HG03442 (cell line): Measurements from ENCODE around the gene GCNT1.
A peak's percentile ranks its signal among the peaks of the same experiment; 100 is the strongest.
"Not testable (repeated sequence)": the region's sequence is repeated elsewhere in the genome, so short reads cannot be mapped to it uniquely, and the experiment has no call there.

Experiments used
- ATAC-seq: cut with Tn5 transposase; IDR thresholded peaks from one replicate; pipeline ENCODE4 v1.9.1; 2021; ENCODE audit warnings: mild to moderate bottlenecking, moderate library complexity; ENCODE audit not compliant: unreplicated experiment

GCNT1 gene

DNA sequence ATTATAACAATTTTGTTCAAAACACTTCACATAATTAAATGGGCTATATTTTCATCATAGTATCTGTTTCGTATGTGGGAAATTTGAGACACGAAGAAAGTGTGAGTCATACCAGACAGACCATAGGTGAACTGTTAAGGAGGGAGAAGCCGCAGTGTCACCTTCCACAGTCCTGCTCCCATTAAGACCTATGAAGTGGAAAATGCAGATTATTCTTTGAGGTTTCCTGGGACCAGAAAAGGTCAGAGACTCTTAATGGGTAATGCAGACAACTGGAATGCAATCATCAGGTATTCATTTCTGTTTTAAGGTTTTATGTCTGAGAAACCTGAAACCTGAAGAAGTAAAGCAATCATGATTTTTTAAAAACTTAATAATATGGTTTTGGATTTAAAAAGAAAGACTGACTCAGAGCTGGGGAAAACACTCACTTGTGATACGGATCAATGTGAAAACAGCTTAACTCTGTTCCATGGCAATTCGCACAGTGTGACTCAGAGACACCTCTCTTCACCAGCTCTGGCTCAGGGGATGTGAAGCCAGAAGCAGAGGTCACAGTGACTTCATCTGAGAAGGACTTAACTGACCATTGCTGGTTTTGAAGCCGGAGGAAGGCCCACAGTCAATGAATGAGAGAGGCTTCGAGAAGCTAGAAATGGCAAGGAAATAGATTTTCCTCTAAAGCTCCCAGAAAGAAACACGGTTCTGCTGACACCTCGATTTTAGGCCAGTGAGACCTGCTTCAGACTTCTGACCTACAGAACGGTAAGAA, 17.2 kb upstream of the GCNT1 start:
- peak; percentile 59 for ATAC-seq

DNA sequence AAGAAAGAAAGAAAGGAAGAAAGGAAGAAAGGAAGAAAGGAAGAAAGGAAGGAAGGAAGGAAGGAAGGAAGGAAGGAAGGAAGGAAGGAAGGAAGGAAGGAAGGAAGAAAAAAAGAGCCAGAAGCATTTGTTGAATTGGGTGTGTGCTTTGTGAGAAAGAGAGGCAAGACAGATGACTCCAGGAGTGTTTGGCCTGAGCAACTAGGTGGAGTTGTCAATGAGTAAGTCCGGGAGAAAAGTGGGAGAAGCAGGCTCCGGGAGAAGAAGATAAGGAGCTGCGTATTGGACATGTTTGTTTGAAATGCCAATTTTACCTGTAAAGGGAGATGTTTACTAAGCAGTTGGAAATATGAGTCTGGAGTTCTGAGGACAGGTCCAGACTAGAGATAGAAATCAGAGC, 15.1 kb upstream of the GCNT1 start:
- ATAC-seq: no peak

DNA sequence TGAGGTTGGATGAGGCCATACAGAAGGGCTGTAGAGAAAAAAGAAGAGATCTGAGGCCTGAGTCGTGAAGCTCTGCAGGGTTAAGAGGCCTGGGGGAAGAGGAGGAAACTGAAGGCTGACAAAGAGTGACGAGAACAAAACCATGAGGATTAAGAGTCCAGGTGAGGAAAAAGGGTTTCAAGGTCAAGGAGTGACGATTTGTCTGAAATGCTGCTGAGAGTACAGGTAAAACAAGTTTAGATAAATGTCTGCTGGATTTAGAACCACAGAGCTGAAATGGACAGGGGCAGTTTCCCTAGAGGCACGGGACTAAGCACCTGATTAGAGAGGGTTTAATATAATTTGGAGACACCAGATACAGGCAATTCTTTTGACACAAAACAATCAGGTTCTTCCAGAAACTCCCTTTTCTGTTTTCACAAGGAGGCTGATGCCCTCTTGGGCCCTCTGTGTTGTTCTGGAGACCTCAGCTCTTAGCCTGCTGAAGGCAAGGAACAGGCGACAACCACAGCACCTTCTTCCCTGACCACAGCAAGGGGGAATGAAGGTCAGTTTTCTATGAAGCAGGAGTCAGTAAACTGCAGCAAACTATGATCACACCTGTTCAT, 14.6 kb upstream of the GCNT1 start:
- no peak for ATAC-seq

DNA sequence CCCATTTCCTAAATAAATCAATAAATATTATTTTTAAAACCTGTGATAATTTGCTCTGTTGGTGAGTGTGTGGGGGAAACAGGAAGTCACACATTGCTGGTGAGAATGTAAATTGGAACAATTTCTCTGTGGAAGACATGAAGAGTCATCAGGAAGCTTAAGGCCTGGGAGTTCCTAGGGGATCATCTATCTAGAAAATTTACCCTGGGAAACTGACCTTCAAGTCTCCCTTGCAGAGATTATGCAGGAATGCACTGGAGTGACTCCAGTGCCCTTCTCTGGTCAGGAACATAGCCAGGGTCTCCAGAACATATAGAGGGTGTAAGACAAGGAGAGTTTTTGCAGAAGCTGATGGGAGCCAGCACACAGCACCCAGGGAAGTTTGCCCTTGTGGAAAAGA, 13.0 kb upstream of the GCNT1 start:
- no peak for ATAC-seq

DNA sequence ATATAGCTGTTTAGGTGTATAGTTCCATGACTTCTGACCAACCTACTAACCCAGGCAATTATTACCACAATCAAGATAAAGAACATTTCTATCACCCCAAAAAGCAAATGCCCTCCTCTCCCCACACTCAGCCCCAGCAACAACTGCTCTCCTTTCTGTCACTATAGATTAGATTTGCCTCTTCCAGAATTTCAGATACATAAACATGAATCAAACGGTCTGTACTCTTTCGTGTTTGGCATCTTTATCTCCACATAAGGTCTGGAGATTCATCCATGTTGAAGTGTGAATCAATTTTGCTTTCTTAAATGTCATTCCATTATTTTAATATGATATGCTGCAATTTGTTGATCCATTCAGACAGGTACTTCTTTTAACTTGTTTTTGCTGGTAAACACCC, 10.5 kb upstream of the GCNT1 start:
- no peak for ATAC-seq

DNA sequence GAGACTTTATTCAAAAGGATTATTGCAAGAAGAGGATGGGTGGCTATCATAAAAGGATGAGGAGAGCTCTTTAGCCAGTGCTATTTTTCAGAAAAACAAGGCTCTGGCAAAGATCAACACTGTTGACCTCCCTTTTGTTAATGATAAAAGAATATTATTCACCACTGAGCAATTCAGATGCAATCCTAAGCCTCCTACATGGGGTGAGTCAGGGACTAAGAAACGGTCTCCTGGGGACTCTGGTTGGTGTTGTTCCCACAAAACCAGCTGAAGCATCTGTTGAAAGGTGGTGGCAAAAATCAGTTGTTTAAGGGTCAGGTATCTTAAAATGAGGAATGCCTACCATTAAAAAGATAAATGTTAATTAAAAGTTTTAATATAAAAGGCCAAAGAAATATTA, 7.7 kb upstream of the GCNT1 start:
- no peak for ATAC-seq

DNA sequence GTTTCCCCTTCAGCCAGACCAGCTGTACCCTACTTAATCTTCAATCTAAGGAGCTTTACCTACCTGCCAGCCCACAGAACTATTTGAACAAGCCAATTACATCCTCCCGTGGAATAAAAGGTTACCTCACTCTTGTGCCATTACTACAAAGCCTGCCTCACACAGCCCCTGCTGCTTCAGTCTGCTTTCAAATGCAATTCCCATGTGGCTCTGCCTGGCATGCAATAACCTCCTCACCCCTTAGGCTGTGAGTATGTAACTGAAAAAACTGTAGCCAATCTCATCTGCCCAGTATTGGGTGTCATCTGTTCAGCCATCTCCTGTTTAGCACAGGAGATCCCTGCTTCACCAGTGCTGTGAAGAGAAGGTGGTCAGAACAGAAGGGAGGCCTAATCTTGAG, 6.1 kb upstream of the GCNT1 start:
- no peak for ATAC-seq

DNA sequence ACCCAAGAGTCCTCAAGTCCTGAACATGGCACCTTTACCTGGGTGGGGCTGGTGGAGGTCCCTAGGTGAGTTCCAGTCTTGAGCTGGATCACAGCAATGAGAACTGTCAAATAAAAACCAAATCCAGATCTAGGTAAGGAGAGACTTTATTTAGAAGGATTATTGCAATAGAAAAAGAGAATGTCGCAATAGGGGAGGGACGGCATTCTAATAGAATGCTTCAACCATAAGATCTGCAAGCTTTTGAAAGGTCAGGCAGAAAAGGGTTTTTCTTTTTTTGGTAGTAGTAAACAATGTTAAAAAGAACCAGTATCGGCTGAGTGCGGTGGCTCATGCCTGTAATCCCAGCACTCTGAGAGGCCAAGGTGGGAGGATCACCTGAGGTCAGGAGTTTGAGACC, 5.2 kb upstream of the GCNT1 start:
- no peak for ATAC-seq

DNA sequence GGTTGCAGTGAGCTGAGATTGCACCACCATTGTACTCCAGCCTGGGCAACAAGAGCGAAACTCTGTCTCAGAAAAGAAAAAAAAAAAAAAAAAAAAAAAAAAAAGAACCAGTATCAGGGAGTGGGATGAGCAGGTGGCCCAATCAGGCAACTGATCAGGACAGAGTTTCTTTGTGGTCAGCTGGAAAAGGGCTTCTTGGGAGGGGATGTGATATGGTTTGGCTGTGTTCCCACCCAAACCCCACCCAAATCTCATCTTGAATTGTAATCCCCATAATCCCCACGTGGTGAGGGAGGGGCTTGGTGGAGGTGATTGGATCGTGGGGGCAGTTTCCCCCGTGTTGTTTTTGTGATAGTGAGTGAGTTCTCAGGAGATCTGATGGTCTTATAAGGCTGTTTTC, 4.7 kb upstream of the GCNT1 start:
- ATAC-seq: no peak

DNA sequence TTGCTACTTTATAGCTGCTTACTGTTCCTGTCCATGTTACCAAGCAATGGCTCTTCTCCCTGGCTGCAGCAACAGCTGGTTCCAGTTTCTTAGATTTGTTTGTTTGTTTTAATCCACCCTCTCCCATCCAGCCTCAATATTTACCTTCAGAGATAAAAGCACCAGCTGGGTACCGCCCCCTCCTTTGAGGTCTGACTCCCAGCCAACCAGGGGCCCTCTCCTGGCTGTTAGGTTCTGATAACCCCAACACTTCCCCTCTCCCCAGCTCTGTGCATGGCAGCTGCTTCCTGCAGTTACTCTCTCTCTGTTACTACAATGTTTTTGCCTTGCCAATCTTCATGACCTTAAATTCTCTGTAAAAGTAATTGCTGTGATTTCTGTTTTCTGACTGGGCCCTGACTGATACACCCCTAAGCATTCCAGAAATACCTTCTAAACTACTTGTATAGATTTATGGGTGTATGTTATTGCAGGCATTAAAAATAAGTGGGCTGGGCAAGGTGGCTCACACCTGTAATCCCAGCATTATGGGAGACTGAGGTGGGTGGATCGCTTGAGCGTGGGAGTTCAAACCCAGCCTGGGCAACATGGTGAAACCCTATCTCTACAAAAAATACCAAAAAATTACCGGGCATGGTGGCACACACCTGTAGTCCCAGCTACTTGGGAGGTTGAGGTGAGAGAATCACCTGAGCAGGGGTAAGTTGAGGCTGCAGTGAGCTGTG, 2.6 kb upstream of the GCNT1 start:
- peak; percentile 32 for ATAC-seq

DNA sequence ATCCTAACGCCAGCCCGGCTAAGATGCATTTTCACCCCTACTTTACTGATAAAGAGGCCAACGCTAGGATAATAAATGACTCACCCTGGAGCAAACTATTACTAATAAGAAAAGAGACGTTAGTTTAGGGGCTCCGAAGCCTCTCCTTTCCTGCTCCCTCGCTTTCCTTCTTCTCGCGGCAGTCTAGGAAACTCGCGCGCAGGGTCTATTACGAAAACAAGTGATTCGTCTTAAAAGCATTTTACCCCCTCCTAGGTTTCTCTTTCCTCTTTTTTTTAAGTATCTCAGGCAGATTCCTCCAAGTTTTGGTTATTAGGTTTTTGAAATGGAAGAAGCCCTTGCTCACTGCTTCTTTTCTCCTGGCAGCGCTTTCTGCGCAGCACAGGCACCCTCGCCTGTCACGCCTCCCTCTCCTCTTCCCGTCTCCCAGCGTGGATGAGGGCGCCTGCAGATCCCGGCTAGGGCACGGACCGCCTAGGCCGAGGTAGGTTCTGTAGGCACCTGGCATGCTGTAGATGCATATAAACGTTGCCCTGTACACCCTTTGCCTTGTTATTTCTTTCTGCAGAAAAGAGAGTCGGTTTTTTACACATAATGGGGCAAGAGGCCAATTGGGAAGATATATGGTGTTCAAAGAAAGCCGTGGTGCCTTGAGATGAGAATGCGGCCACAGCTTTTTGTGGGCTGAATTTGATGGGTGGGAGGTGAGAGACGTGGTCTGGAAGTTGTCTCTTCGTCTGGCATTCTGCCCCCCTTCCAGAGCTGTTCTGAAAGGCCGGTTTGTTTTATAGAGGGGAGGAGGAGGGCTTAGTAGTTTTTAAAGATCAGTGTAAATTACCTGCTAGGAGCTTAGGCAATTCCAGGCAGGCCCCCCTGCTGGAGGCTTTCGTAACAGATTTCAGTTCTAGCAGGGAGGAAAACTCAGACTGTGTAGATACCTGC, 983 bp downstream of the GCNT1 start:
- no peak for ATAC-seq

DNA sequence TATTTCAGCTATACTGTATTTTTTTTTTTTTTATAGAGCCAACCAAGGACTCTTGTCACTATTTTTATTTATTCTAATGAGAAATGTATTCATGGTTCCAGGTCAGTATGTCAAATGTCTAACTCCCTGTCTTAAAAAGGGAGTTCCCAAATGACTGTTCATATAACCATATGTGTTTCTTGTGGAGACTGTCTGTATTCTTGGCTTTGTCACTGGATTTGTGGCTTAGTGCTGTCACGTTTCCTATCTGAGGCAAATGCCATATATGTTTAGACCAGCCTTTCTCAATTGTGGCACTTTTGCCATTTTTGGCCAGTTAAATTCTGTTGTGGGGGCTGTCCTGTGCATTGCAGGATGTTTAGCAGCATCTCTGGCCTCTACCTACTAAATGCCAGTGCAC, 3.1 kb downstream of the GCNT1 start:
- ATAC-seq: no peak

DNA sequence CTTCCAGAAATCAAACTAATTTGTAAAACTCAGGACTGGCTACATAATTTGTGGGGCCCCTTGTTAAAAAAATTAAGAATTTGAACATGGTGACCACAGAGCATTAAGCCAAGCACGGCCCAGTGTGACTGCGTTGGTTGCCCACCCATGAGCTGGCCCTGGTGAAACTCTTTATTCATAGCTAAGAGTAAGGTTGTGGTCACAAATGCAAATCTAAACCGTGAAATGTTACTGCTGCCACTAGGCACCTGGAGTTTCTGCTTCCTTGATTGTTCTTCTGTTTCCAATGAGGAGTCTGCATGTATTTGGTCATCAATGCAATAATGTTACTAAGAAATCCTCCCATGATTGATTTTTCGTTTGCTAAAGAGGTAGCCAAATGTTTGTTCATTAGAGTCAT, 4.2 kb downstream of the GCNT1 start:
- peak; percentile 32 for ATAC-seq

DNA sequence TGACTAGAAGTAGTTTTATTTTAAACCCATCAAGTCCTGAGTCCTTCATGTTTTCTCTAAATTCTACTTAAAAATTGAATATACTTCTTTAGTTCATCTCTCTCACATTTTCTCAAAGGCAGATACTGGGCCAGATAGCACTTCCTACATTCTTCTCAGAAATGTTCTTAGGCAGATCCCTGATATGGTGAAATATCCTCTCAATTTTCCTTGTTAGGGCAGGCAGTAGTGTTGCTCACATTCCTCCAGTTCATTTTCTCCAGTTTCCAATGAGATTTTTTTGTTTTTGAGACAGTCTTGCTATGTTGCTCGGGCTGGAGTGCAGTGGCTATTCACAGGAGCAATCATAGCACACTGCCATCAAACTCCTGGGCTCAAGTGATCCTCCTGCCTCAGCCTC, 5.7 kb downstream of the GCNT1 start:
- ATAC-seq: no peak

DNA sequence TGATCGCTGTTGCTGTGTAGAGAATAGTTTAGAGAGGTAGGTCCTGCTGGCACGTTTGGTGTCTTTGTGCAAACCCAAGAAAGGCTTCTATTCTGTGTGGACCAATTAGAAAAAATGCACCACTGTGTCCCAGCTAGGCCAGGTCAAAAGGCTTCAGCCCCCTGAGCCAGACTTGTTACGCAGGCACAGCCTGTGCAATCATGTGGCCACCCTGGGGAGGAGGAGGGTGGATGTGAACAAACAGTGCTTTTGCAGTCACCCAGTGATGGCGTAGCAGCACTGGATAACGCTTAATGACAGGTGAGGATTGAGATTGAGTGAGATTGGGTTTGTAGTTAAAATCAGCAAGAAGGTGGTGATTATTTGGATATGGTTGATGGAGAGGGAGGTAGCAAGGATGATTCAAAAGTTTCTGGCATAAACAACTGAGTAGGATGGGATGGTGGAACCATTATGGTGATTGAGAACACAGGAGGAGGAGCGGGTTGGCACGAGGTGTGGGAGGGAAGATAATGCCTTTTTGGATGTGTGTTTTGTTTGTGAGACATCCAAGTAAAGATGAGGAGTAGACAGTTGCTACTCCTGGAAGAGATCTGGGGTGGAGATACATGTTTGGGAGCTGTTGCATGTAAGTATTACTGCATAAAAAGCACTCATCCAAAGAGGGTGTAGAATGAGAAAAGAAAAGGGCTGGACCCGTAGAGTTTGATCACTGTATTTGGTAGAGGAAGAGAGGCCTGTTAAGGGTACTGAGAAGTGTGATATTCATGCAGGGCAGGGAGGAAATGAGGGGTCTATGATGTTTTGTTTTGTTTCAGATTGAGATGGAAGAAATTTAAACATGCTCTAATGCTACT, 6.7 kb downstream of the GCNT1 start:
- ATAC-seq: no peak

DNA sequence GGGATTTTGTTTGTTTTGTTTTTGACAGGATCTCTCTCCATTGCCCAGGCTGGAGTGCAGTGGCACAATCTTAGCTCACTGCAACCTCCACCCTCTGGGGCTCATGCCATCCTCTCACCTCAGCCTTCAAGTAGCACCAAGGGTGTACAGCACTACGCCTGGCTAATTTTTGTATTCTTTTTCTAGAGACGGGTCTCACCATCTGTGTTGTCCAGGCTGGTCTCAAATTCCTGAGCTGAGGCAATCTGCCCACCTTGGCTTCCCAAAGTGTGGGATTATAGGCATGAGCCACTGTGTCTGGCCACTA, 7.3 kb downstream of the GCNT1 start:
- no peak for ATAC-seq

DNA sequence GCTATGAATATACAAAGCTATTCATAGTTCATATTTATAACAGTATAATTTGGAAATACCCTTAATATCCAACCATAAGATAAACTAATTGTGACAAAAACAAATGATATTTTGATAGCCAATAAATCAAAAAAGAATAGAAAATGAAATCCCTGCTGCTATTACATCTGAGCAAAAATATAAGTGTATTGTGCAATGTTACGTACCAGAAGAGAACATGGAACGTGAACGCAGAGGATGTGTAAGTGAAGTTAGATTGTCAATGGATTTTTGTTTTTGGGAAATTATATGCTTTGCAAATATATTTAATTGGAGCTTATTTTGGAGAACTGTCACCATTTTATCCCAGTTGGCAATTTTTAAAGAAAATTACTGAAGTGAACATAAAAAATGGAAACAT, 15.4 kb downstream of the GCNT1 start:
- ATAC-seq: no peak

DNA sequence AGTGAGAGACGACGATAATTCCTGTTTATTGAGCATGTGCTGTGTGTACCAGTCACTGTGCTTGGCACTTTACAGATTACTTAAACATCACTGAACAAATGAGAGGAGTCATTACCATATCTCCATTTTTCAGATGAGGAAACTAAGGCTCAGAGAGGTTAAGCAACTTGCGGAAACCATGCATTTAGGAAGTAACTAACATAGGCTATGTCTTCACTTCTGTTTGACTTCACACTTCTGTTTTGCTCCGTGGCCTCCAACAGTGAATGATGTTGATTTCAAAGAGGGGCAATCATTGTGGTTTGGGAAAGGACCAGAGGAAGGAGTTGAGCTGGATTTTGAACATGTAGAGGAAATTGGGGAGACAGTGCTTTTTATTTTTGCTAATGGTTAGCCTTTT, 16.7 kb downstream of the GCNT1 start:
- no peak for ATAC-seq

DNA sequence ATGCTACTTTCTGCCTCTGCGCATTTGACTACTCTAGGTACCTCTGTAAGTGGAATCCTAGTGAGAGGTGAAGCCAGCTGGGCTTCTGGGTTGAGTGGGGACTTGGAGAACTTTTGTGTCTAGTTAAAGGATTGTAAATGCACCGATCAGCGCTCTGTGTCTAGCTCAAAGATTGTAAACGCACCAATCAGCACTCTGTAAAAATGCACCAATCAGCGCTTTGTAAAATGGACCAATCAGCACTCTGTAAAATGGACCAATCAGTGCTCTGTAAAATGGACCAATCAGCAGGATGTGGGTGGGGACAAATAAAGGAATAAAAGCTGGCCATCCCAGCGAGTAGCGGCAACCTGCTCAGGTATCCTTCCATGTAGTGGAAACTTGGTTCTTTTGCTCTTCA, 18.8 kb downstream of the GCNT1 start:
- not testable (repeated sequence) for ATAC-seq

DNA sequence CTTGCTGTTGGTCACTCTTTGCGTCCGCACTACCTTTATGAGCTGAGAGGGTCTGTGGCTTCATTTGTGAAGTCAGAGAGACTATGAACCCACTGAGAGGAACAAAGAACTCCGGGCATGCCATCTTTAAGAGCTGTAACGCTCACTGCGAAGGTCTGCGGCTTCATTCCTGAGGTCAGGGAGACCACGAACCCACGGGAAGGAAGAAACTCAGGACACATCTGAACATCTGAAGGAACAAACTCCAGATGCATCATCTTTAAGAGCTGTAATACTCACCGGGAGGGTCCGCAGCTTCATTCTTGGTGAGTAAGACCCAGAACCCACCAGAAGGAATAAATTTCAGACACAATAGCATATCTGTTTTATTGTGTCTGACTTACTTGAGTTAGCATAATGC, 19.2 kb downstream of the GCNT1 start:
- ATAC-seq: no peak
